MM.1S (cell line): ENCODE data around the gene COL6A3.

Experiments
- DNase-seq: peaks from one replicate; pipeline ENCODE4 v3.0.0-alpha.2; 2015
- H2AFZ ChIP-seq: fragments of 300-600 bp; sonication (generic); 2 replicates; pipeline ENCODE4 v1.6.0; 2016; ENCODE audit warnings: antibody characterized with exemption, low read length
- H3F3A ChIP-seq: fragments of 300-600 bp; sonication (generic); 2 replicates; pipeline ENCODE4 v1.6.1; 2016; ENCODE audit warnings: mild to moderate bottlenecking, antibody characterized with exemption, low read length, moderate library complexity, mixed read lengths; ENCODE audit not compliant: insufficient read depth
- H3K27ac ChIP-seq: fragments of 300-600 bp; sonication (generic); 2 replicates; pipeline ENCODE4 v1.5.1; 2016; ENCODE audit warnings: mild to moderate bottlenecking, low read length
- H3K27me3 ChIP-seq: fragments of 300-600 bp; sonication (generic); replicated peaks from 2 replicates; pipeline ENCODE4 v1.6.0; 2016; ENCODE audit warnings: low read length; ENCODE audit not compliant: insufficient read depth
- H3K36me3 ChIP-seq: fragments of 300-600 bp; sonication (generic); replicated peaks from 2 replicates; pipeline ENCODE4 v1.6.1; 2016; ENCODE audit warnings: mild to moderate bottlenecking, low read length, mixed read lengths; ENCODE audit not compliant: insufficient read depth
- H3K4me1 ChIP-seq: fragments of 300-600 bp; sonication (generic); 2 replicates; pipeline ENCODE4 v1.6.1; 2016; ENCODE audit warnings: low read length, mixed read lengths
- H3K4me2 ChIP-seq: fragments of 300-600 bp; sonication (generic); 2 replicates; pipeline ENCODE4 v1.6.0; 2016; ENCODE audit warnings: low read depth, low read length
- H3K4me3 ChIP-seq: fragments of 300-600 bp; sonication (generic); 2 replicates; pipeline ENCODE4 v1.5.1; 2016; ENCODE audit warnings: low read length, mixed read lengths
- H3K79me2 ChIP-seq: fragments of 300-600 bp; sonication (generic); 2 replicates; pipeline ENCODE4 v1.6.1; 2016; ENCODE audit warnings: mixed run types, low read length, mixed read lengths
- H3K9ac ChIP-seq: fragments of 300-600 bp; sonication (generic); 2 replicates; pipeline ENCODE4 v1.6.1; 2016; ENCODE audit warnings: low read length, mixed read lengths
- H3K9me2 ChIP-seq: fragments of 300-600 bp; sonication (generic); replicated peaks from 2 replicates; pipeline ENCODE4 v1.6.1; 2016; ENCODE audit warnings: mild to moderate bottlenecking, low read length, mixed read lengths; ENCODE audit not compliant: insufficient read depth
- H3K9me3 ChIP-seq: fragments of 300-600 bp; sonication (generic); replicated peaks from 2 replicates; pipeline ENCODE4 v1.6.1; 2016; ENCODE audit warnings: mild to moderate bottlenecking, low read length, mixed read lengths; ENCODE audit not compliant: insufficient read depth
- H4K20me1 ChIP-seq: fragments of 300-600 bp; sonication (generic); 2 replicates; pipeline ENCODE4 v1.6.1; 2016; ENCODE audit warnings: mild to moderate bottlenecking, low read length, moderate library complexity, mixed read lengths; ENCODE audit not compliant: insufficient read depth
- CTCF ChIP-seq: fragments of 300-600 bp; sonication (generic); IDR thresholded peaks from 2 replicates; pipeline ENCODE4 v1.5.1; 2016; ENCODE audit warnings: antibody characterized with exemption, low read length, mixed read lengths
- EZH2 ChIP-seq: fragments of 300-600 bp; sonication (generic); optimal IDR thresholded peaks from 2 replicates; pipeline ENCODE3; 2017; ENCODE audit warnings: low read depth, mild to moderate bottlenecking, antibody characterized with exemption, low read length, mixed read lengths
- EZH2phosphoT487 ChIP-seq: fragments of 300-600 bp; sonication (generic); IDR thresholded peaks from 2 replicates; pipeline ENCODE4 v1.6.1; 2018; ENCODE audit warnings: antibody characterized with exemption, low read length

Gene COL6A3

GRCh38 chr2:237397072-237397471, 16.9 kb downstream of the COL6A3 start:
- Histone ChIP-seq H3K36me3 (no peaks in the 10 kb centered on the region), H2AFZ (no peak overlapping the region), H3K79me2 (no peaks in the 10 kb centered on the region), H3K9me2 (no peaks in the 10 kb centered on the region), H3K27me3 (no peaks in the 10 kb centered on the region), H3K27ac (no peak overlapping the region), H4K20me1 (no peaks in the 10 kb centered on the region), H3K9ac (no peak overlapping the region), H3K9me3 (no peaks in the 10 kb centered on the region), H3K4me1 (no peaks in the 10 kb centered on the region), H3F3A (no peaks in the 10 kb centered on the region), H3K4me2 (no peak overlapping the region), H3K4me3 (no peak overlapping the region)
- TF ChIP-seq EZH2phosphoT487 (no peak), CTCF (no peak), EZH2 (no peak)
- no peak for DNase-seq

- H3K4me2 ChIP-seq: no peak overlapping the region
- H3K27ac ChIP-seq: no peak overlapping the region
- no peak for DNase-seq
- no peaks in the 10 kb centered on the region for H3K79me2 ChIP-seq
- H3K4me1 ChIP-seq: no peaks in the 10 kb centered on the region
- H3K36me3 ChIP-seq: no peaks in the 10 kb centered on the region
- H3K4me3 ChIP-seq: no peak overlapping the region
- H3K9me3 ChIP-seq: no peaks in the 10 kb centered on the region
- H2AFZ ChIP-seq: no peak overlapping the region
- H3K9me2 ChIP-seq: no peaks in the 10 kb centered on the region
- H3K9ac ChIP-seq: no peak overlapping the region
- H3F3A ChIP-seq: no peaks in the 10 kb centered on the region
- TF ChIP-seq CTCF (no peak), EZH2phosphoT487 (no peak), EZH2 (no peak)
- H3K27me3 ChIP-seq: no peaks in the 10 kb centered on the region
- no peaks in the 10 kb centered on the region for H4K20me1 ChIP-seq
Observed at GRCh38 chr2:237393523-237393922, 20.4 kb downstream of the COL6A3 start.

GRCh38 chr2:237392186-237392585, 21.8 kb downstream of the COL6A3 start:
- H2AFZ ChIP-seq: no peak overlapping the region
- no peaks in the 10 kb centered on the region for H3K27me3 ChIP-seq
- H3K27ac ChIP-seq: no peak overlapping the region
- H4K20me1 ChIP-seq: no peaks in the 10 kb centered on the region
- TF ChIP-seq EZH2phosphoT487: no peak
- no peak for TF ChIP-seq EZH2
- TF ChIP-seq CTCF: no peak
- no peaks in the 10 kb centered on the region for H3K4me1 ChIP-seq
- no peak overlapping the region for H3K4me2 ChIP-seq
- no peaks in the 10 kb centered on the region for H3K9me2 ChIP-seq
- no peaks in the 10 kb centered on the region for H3K36me3 ChIP-seq
- H3K9ac ChIP-seq: no peak overlapping the region
- H3K79me2 ChIP-seq: no peaks in the 10 kb centered on the region
- H3K9me3 ChIP-seq: no peaks in the 10 kb centered on the region
- DNase-seq: no peak
- no peaks in the 10 kb centered on the region for H3F3A ChIP-seq
- no peak overlapping the region for H3K4me3 ChIP-seq

- Histone ChIP-seq H3K4me2 (no peak overlapping the region), H3K9me3 (no peaks in the 10 kb centered on the region), H3K27me3 (no peaks in the 10 kb centered on the region), H3K79me2 (no peaks in the 10 kb centered on the region), H3K4me1 (no peaks in the 10 kb centered on the region), H3K4me3 (no peak overlapping the region), H4K20me1 (no peaks in the 10 kb centered on the region), H3K9me2 (no peaks in the 10 kb centered on the region), H3K9ac (no peak overlapping the region), H2AFZ (no peak overlapping the region), H3K27ac (no peak overlapping the region), H3F3A (no peaks in the 10 kb centered on the region), H3K36me3 (no peaks in the 10 kb centered on the region)
- no peak for DNase-seq
- TF ChIP-seq EZH2phosphoT487: no peak
- TF ChIP-seq CTCF: no peak
- no peak for TF ChIP-seq EZH2
Observed at GRCh38 chr2:237391140-237391539, 22.8 kb downstream of the COL6A3 start.
